SU-DHL-6 (cell line): Measurements from ENCODE around the gene SRP68.

ENCODE experiments used
- EZH2phosphoT487 ChIP-seq: fragments of 200-600 bp; sonication (generic), shearing (Covaris generic); conservative IDR thresholded peaks from 2 replicates; pipeline ENCODE4 v1.6.1; 2018; ENCODE audit warnings: mild to moderate bottlenecking, antibody characterized with exemption, low read length, moderate library complexity, mixed read lengths
- TF ChIP-seq, protein P1 (sequence below): fragments of 200-600 bp; sonication (generic); IDR thresholded peaks from one replicate; pipeline ENCODE4 v1.5.1; 2017; ENCODE audit warnings: antibody characterized with exemption, mild to moderate bottlenecking, low read length, moderate library complexity; ENCODE audit not compliant: insufficient read depth, poor library complexity, severe bottlenecking

DNA sequence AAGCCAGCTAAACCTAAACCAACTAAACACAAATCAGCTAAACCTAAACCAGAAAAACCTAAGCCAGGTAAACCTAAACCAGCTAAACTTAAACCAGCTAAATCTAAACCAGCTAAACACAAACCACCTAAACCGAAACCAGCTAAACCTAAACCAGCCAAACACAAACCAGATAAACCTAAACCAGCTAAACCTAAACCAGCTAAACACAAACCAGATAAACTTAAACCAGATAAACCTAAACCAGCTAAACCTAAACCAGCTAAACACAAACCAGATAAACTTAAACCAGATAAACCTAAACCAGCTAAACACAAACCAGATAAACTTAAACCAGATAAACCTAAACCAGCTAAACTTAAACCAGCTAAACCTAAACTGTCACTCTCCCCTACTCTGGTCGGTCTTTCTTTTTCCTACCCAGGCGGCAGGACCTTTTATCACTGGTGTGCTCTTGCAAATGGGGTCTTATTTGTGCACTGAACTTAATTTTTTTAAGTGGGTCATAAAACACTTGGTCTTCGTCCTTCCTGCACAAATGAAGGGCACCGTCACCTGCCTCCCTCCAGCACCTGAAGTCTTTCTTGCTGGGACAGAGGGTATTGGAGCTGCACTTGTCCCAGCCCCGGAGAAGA lies 52.4 kb downstream of the SRP68 start:
- TF ChIP-seq, protein P1, sequence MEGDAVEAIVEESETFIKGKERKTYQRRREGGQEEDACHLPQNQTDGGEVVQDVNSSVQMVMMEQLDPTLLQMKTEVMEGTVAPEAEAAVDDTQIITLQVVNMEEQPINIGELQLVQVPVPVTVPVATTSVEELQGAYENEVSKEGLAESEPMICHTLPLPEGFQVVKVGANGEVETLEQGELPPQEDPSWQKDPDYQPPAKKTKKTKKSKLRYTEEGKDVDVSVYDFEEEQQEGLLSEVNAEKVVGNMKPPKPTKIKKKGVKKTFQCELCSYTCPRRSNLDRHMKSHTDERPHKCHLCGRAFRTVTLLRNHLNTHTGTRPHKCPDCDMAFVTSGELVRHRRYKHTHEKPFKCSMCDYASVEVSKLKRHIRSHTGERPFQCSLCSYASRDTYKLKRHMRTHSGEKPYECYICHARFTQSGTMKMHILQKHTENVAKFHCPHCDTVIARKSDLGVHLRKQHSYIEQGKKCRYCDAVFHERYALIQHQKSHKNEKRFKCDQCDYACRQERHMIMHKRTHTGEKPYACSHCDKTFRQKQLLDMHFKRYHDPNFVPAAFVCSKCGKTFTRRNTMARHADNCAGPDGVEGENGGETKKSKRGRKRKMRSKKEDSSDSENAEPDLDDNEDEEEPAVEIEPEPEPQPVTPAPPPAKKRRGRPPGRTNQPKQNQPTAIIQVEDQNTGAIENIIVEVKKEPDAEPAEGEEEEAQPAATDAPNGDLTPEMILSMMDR, result no peak
- no peak for TF ChIP-seq EZH2phosphoT487
